GM13977 (cell line): ENCODE measurements around the gene CCDC12.
A peak's percentile ranks its signal among the peaks of the same experiment; 100 is the strongest.

Experiments used
- DNase-seq: peaks from one replicate; pipeline ENCODE4 v3.0.0; 2012; ENCODE audit warnings: low spot score
- in situ Hi-C: fragments of 300-500 bp; cut with MboI; formaldehyde crosslinking; loops from one replicate; pipeline ENCODE4 v1.12.0; 2022; ENCODE audit warnings: low sequenced_read_pairs, low pct_unique_long_range_greater_than_20kb, mixed read lengths, inconsistent platforms; ENCODE audit not compliant: unreplicated experiment
- TF ChIP-seq, protein P1 (sequence below): IDR thresholded peaks from 2 replicates; pipeline ENCODE4 v1.5.1; 2012; ENCODE audit warnings: mild to moderate bottlenecking, control low read depth; ENCODE audit not compliant: insufficient read depth; ENCODE audit errors: extremely low read depth, missing control alignments

CCDC12 gene

DNA sequence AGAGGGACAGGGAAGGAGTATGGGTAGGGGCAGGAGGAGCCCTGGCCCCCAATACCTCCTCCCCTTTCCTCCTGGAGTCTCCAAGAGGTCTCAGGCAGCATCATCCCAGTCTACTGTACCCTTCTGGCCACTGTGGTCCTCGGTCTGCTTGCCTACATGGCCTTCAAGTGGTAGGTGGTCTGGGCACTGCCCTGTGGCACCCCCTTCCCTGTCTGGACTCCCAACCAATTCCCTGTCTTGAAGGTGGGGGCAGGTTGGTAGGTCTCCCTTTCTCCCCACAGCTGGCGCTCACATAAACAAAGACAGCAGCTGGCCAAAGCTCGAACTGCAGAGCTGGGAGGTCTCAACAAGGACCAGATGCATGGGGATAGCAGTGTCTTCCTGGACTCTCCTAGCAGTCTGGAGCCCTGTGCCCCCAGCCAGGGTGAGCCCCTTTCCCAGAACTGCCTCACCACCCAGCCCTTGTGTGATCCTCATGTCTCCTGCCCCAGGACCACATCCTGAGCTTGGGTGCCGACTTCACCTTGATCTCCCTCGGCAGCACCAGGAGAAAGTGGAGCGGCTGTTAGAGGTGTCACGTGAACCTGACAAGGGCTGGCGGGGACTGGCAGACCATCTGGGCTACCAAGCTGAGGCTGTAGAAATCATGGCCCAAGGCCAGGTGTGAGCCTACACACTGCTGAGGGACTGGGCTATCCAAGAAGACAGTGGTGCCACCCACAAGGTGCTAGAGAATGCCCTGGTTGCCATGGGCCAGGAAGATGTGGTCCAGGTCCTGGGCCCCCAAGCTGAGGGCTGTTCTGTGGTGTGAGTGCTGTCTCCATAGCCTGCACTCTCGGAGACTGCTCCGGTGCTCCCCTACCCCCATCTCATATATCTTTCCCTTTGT, 36.0 kb upstream of the CCDC12 start:
- DNase-seq: no peak
- in situ Hi-C loops: no loop called here
- TF ChIP-seq, protein P1, sequence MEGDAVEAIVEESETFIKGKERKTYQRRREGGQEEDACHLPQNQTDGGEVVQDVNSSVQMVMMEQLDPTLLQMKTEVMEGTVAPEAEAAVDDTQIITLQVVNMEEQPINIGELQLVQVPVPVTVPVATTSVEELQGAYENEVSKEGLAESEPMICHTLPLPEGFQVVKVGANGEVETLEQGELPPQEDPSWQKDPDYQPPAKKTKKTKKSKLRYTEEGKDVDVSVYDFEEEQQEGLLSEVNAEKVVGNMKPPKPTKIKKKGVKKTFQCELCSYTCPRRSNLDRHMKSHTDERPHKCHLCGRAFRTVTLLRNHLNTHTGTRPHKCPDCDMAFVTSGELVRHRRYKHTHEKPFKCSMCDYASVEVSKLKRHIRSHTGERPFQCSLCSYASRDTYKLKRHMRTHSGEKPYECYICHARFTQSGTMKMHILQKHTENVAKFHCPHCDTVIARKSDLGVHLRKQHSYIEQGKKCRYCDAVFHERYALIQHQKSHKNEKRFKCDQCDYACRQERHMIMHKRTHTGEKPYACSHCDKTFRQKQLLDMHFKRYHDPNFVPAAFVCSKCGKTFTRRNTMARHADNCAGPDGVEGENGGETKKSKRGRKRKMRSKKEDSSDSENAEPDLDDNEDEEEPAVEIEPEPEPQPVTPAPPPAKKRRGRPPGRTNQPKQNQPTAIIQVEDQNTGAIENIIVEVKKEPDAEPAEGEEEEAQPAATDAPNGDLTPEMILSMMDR: no peak

DNA sequence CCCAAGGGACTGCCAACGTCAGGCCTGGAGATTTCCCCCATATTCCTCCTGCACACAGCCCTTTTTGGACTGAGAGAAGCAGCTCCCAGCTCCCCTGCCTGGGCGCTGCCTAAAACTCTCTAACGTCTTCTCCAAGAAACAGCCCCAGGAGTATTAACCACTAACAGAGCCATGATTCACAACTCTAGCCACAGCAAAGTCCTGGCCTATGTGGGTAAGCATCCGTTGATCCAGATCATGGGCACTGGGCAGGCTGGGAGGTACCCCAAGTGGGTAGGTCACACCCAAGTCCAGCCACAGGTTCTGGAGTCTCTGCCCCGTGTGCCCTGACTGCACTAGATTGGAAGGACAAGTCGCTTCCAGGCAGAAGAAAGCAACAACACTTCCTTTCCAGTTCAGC, 34.8 kb upstream of the CCDC12 start:
- in situ Hi-C loops: no loop called here
- TF ChIP-seq, protein P1: no peak
- no peak for DNase-seq

DNA sequence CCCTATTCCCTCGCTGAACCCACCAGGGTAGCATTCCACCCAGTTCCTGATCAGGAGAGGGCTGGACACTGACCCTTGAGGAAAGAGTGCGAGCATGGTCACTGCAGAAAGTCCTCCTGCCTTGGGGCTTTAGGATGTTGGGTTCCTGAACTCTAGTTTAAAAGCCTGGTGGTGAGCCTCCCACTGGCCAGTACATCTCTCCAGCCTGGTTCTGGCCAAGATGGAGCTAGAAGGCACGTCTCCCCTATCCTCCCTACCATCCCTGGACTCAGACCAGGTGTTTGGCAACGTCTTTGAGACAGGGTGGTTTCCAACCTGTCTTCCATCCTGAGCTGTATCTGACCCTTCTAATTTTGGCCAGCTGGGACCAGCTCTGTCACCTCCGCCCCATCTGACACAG, 34.4 kb upstream of the CCDC12 start:
- in situ Hi-C loops: no loop called here
- no peak for DNase-seq
- TF ChIP-seq, protein P1: no peak

DNA sequence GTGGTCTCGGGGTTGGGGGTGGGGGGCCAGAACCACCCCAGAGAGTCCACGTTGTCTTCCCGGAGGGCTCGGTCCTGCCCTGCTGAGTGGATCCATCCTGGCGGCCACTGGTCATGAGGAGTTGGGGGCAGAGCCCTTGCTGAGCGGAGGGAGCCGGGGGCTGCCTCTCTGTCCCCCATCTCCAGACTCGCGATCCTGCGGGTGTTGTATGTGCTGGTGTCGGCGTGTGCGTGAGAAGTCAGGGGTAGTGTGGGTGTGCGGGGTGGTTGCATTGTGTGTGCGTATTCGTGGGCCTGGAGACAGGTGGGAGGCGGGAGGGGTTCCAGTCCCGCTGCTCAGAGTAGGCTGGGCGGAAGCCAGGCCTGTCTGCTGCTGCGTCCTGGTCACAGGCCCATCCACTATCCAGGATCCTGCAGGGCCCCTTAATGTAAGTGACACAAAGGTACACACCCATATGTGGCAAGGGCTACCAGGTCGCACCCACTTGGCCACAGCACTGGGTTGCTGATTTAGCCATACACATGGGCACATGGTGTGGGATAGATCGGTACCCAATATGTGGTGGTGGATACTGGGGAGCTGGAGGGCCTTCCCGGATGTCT, 33.7 kb upstream of the CCDC12 start:
- TF ChIP-seq, protein P1: no peak
- peak; percentile 14 for DNase-seq
- in situ Hi-C loops: no loop called here

DNA sequence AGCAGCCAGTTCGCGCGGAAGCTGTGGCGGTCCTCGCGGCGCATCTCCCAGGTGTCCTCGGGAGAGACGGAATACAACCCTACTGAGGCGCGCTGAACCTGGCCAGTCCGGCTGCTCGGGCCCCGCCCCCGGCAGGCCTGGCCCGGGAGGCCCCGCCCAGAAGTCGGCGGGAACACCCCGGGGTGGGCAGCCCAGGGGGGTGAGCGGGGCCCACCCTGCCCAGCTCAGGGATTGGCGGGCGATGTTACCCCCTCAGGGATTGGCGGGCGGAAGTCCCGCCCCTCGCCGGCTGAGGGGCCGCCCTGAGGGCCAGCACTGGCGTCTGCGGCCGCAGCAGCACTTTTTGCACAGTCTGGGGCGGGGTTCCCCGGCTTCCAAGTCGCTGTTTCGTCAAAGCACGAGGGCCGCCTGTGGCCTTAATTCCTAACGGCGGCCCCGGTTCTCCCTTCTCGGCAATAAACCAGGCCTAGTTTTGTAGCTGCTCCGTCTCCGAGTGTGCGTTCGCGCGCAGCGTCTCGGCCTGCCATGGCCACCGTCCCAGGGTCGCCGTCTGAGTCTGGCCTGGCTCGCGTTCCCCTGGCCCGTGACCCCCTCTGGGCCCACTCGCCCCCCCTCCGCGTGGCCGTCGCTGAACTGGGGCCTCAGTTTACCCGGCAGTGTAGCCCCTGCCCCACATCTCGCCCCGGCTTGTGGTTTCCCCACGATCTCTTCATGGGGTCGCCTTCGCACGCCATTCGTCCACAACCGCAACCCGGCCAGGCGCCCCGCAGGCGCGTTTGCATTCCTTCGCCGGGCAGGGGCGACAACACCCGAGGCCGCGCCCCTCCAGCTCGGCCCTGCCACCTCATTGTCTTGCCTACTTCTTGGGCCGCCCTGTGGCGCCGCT, 32.9 kb upstream of the CCDC12 start:
- TF ChIP-seq, protein P1: no peak
- DNase-seq: peak; percentile 99
- in situ Hi-C loops: no loop called here

DNA sequence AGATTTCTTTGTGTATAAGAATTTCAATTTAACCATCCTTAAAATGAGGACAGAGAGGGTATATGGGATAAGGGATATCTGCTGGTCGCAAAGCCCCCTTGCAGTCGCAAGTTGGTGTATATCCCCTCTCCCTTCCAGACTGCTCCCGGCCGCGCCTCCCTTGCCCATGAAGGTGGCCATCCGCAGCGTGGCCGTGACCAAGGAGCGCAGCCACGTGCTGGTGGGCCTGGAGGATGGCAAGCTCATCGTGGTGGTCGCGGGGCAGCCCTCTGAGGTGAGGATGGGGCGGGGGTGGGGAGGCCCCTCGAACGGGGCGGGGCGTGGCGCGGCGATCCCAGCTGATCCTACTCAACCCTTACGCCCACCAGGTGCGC, 32.3 kb upstream of the CCDC12 start:
- in situ Hi-C loops: no loop called here
- TF ChIP-seq, protein P1: no peak
- no peak for DNase-seq
